OCI-LY1 (cell line): Measurements from ENCODE around the gene CBLL1.

Source experiments
- EZH2 ChIP-seq: fragments of 200-600 bp; sonication (generic), shearing (Covaris generic); IDR thresholded peaks from 2 replicates; pipeline ENCODE4 v1.8.0; 2017; ENCODE audit warnings: borderline replicate concordance, mixed run types, mild to moderate bottlenecking, antibody characterized with exemption, low read length, moderate library complexity, mixed read lengths
- TF ChIP-seq, protein P1 (sequence below): fragments of 200-600 bp; sonication (generic), shearing (Covaris generic); IDR thresholded peaks from 2 replicates; pipeline ENCODE4 v1.5.1; 2017; ENCODE audit warnings: mild to moderate bottlenecking, antibody characterized with exemption, low read length, moderate library complexity, mixed read lengths

DNA sequence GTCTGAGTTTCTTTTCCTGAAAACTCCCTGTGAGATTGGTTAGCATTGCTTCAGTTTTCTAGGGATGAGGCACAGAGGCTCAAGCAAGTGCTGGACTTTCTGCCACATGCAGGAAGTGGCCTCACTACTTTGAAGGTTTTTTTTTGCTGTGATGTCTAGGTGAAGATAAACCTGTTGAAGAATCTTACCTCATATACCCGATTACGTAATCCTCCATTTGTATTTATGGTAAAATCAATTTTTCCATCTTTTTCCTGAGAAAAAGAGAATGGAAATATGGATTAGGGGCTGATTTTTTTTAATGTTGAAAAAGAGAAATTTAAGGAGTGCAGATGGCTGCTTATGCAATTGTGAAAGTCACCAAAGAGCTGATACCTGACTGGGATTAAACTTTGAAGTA, 23.4 kb downstream of the CBLL1 start:
- TF ChIP-seq, protein P1, sequence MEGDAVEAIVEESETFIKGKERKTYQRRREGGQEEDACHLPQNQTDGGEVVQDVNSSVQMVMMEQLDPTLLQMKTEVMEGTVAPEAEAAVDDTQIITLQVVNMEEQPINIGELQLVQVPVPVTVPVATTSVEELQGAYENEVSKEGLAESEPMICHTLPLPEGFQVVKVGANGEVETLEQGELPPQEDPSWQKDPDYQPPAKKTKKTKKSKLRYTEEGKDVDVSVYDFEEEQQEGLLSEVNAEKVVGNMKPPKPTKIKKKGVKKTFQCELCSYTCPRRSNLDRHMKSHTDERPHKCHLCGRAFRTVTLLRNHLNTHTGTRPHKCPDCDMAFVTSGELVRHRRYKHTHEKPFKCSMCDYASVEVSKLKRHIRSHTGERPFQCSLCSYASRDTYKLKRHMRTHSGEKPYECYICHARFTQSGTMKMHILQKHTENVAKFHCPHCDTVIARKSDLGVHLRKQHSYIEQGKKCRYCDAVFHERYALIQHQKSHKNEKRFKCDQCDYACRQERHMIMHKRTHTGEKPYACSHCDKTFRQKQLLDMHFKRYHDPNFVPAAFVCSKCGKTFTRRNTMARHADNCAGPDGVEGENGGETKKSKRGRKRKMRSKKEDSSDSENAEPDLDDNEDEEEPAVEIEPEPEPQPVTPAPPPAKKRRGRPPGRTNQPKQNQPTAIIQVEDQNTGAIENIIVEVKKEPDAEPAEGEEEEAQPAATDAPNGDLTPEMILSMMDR: no peak
- TF ChIP-seq EZH2: no peak
